Neural cell (in vitro differentiated cells): ENCODE measurements around the gene MRPL36. TPM values are rescaled to one million over a fixed set of nuclear protein-coding genes. Genes with fewer than 3 reads are reported as not detected.

Experiments
- H2AFZ ChIP-seq: fragments of 200-600, 300-800 bp; sonication (generic), shearing (Covaris generic); 2 replicates; pipeline ENCODE4 v1.6.0; 2014; ENCODE audit warnings: low read depth, mild to moderate bottlenecking, antibody characterized with exemption, low read length, moderate library complexity
- H3F3A ChIP-seq: fragments of 200-600 bp; shearing (Covaris generic); 2 replicates; pipeline ENCODE4 v1.6.1; 2016; ENCODE audit warnings: mild to moderate bottlenecking, moderate library complexity, mixed read lengths, antibody characterized with exemption, low read length; ENCODE audit not compliant: insufficient read depth, poor library complexity, severe bottlenecking
- H3K27ac ChIP-seq: fragments of 200-600, 300-800 bp; sonication (generic), shearing (Covaris generic); 2 replicates; pipeline ENCODE4 v1.5.1; 2014; ENCODE audit warnings: mild to moderate bottlenecking, low read length, moderate library complexity
- H3K27me3 ChIP-seq: fragments of 300-800, 200-600 bp; sonication (generic), shearing (Covaris generic); 2 replicates; pipeline ENCODE4 v1.6.0; 2014; ENCODE audit warnings: mild to moderate bottlenecking, low read depth, low read length, moderate library complexity; ENCODE audit not compliant: insufficient read depth
- H3K36me3 ChIP-seq: fragments of 300-800, 200-600 bp; sonication (generic), shearing (Covaris generic); 2 replicates; pipeline ENCODE4 v1.5.1; 2014; ENCODE audit warnings: mild to moderate bottlenecking, antibody characterized with exemption, low read length, moderate library complexity; ENCODE audit not compliant: insufficient read depth
- H3K4me2 ChIP-seq: fragments of 300-800, 200-600 bp; sonication (generic), shearing (Covaris generic); 2 replicates; pipeline ENCODE4 v1.6.0; 2014; ENCODE audit warnings: mild to moderate bottlenecking, low read length
- H3K4me3 ChIP-seq: fragments of 300-800, 200-600 bp; sonication (generic), shearing (Covaris generic); 2 replicates; pipeline ENCODE4 v1.5.1; 2014; ENCODE audit warnings: mild to moderate bottlenecking, low read length, moderate library complexity
- H3K79me2 ChIP-seq: fragments of 200-600 bp; shearing (Covaris generic); replicated peaks from 2 replicates; pipeline ENCODE4 v1.6.0; 2014; ENCODE audit warnings: mild to moderate bottlenecking, low read length, moderate library complexity; ENCODE audit not compliant: insufficient read depth
- H3K9ac ChIP-seq: fragments of 300-800, 200-600 bp; sonication (generic), shearing (Covaris generic); 2 replicates; pipeline ENCODE4 v1.6.1; 2016; ENCODE audit warnings: mild to moderate bottlenecking, low read length, mixed read lengths
- H3K9me2 ChIP-seq: fragments of 200-600 bp; shearing (Covaris generic); 2 replicates; pipeline ENCODE4 v1.6.1; 2016; ENCODE audit warnings: mild to moderate bottlenecking, low read length, mixed read lengths; ENCODE audit not compliant: insufficient read depth
- H3K9me3 ChIP-seq: fragments of 200-600, 300-800 bp; sonication (generic), shearing (Covaris generic); 2 replicates; pipeline ENCODE4 v1.6.1; 2016; ENCODE audit warnings: mild to moderate bottlenecking, mixed run types, low read length, moderate library complexity, mixed read lengths
- H4K20me1 ChIP-seq: fragments of 200-600 bp; shearing (Covaris generic); 2 replicates; pipeline ENCODE4 v1.6.1; 2016; ENCODE audit warnings: mild to moderate bottlenecking, mixed run types; ENCODE audit not compliant: insufficient read depth
- CTCF ChIP-seq: fragments of 450-650 bp; IDR thresholded peaks from 2 replicates; pipeline ENCODE4 v1.5.1; 2014; ENCODE audit warnings: antibody characterized with exemption, mild to moderate bottlenecking, moderate library complexity; ENCODE audit not compliant: poor library complexity, severe bottlenecking
- EP300 ChIP-seq: fragments of 450-650 bp; conservative IDR thresholded peaks from 2 replicates; pipeline ENCODE4 v1.6.1; 2014; ENCODE audit warnings: antibody characterized with exemption, mild to moderate bottlenecking, moderate library complexity; ENCODE audit not compliant: poor library complexity, severe bottlenecking
- EZH2 ChIP-seq: fragments of 200-600, 300-800 bp; shearing (Covaris generic), sonication (generic); IDR thresholded peaks from 2 replicates; pipeline ENCODE4 v1.6.1; 2014; ENCODE audit warnings: antibody characterized with exemption, low read length, borderline replicate concordance, mild to moderate bottlenecking; ENCODE audit not compliant: insufficient read depth, poor library complexity, severe bottlenecking
- MXI1 ChIP-seq: fragments of 450-650 bp; conservative IDR thresholded peaks from 2 replicates; pipeline ENCODE4 v1.6.1; 2014; ENCODE audit warnings: antibody characterized with exemption, mild to moderate bottlenecking; ENCODE audit not compliant: poor library complexity, severe bottlenecking
- POLR2AphosphoS5 ChIP-seq: IDR thresholded peaks from 2 replicates; pipeline ENCODE4 v1.6.1; 2012
- RAD21 ChIP-seq: fragments of 450-650 bp; conservative IDR thresholded peaks from 2 replicates; pipeline ENCODE4 v1.6.1; 2014; ENCODE audit warnings: antibody characterized with exemption, mild to moderate bottlenecking, moderate library complexity
- REST ChIP-seq: IDR thresholded peaks from 2 replicates; pipeline ENCODE4 v1.6.1; 2012; ENCODE audit warnings: borderline replicate concordance
- SMC3 ChIP-seq: fragments of 450-650 bp; conservative IDR thresholded peaks from 2 replicates; pipeline ENCODE4 v1.6.1; 2014; ENCODE audit warnings: antibody characterized with exemption, mild to moderate bottlenecking, moderate library complexity; ENCODE audit not compliant: poor library complexity
- TAF1 ChIP-seq: IDR thresholded peaks from 2 replicates; pipeline ENCODE4 v1.6.1; 2012; ENCODE audit warnings: low read depth
- polyA plus RNA-seq: library from polyadenylated mRNA; depleted of rRNA; stranded (reverse); fragments of >200 nt; gene quantifications from 2 replicates; pipeline ENCODE4 v1.2.3, GENCODE V29; 2014

MRPL36 gene
- polyA plus RNA-seq, 1 donor from 2014 or later: 51.9 TPM

GRCh38 chr5:1832511-1833250 lies 33.0 kb upstream of the MRPL36 start:
- TF ChIP-seq EP300: no peak
- TF ChIP-seq POLR2AphosphoS5: no peak
- no peak for TF ChIP-seq EZH2
- no peak for TF ChIP-seq REST
- TF ChIP-seq MXI1: no peak
- TF ChIP-seq RAD21: no peak
- no peak for TF ChIP-seq TAF1
- TF ChIP-seq SMC3: no peak
- no peak for TF ChIP-seq CTCF
- Histone ChIP-seq H3K79me2 (no peaks in the 10 kb centered on the region), H3F3A (no peaks in the 10 kb centered on the region), H2AFZ (no peak overlapping the region), H3K27me3 (no peaks in the 10 kb centered on the region), H3K4me2 (no peak overlapping the region), H4K20me1 (no peaks in the 10 kb centered on the region), H3K9ac (no peak overlapping the region), H3K9me2 (no peaks in the 10 kb centered on the region), H3K36me3 (no peaks in the 10 kb centered on the region), H3K27ac (no peak overlapping the region), H3K4me3 (no peak overlapping the region), H3K9me3 (no peaks in the 10 kb centered on the region)

GRCh38 chr5:1831677-1832313 lies 32.2 kb upstream of the MRPL36 start:
- no peak overlapping the region for H2AFZ ChIP-seq
- H3K27ac ChIP-seq: no peak overlapping the region
- no peaks in the 10 kb centered on the region for H3K79me2 ChIP-seq
- no peak overlapping the region for H3K9ac ChIP-seq
- no peaks in the 10 kb centered on the region for H3K36me3 ChIP-seq
- no peaks in the 10 kb centered on the region for H4K20me1 ChIP-seq
- H3K9me2 ChIP-seq: no peaks in the 10 kb centered on the region
- no peak overlapping the region for H3K4me2 ChIP-seq
- H3K27me3 ChIP-seq: no peaks in the 10 kb centered on the region
- no peak overlapping the region for H3K4me3 ChIP-seq
- TF ChIP-seq TAF1 (no peak), EP300 (no peak), EZH2 (no peak), SMC3 (no peak), REST (no peak), CTCF (no peak), POLR2AphosphoS5 (no peak), MXI1 (no peak), RAD21 (no peak)
- no peaks in the 10 kb centered on the region for H3K9me3 ChIP-seq
- H3F3A ChIP-seq: no peaks in the 10 kb centered on the region
